NCI-H2081 (cell line): ENCODE data around the gene NRK.
"Not testable (repeated sequence)": the region's sequence is repeated elsewhere in the genome, so short reads cannot be mapped to it uniquely, and the experiment has no call there.

Experiments
- DNase-seq, 2 experiments: peaks; one replicate each; lab custom pipeline; 2025; lab: John Stamatoyannopoulos, UW

Gene NRK, protein sequence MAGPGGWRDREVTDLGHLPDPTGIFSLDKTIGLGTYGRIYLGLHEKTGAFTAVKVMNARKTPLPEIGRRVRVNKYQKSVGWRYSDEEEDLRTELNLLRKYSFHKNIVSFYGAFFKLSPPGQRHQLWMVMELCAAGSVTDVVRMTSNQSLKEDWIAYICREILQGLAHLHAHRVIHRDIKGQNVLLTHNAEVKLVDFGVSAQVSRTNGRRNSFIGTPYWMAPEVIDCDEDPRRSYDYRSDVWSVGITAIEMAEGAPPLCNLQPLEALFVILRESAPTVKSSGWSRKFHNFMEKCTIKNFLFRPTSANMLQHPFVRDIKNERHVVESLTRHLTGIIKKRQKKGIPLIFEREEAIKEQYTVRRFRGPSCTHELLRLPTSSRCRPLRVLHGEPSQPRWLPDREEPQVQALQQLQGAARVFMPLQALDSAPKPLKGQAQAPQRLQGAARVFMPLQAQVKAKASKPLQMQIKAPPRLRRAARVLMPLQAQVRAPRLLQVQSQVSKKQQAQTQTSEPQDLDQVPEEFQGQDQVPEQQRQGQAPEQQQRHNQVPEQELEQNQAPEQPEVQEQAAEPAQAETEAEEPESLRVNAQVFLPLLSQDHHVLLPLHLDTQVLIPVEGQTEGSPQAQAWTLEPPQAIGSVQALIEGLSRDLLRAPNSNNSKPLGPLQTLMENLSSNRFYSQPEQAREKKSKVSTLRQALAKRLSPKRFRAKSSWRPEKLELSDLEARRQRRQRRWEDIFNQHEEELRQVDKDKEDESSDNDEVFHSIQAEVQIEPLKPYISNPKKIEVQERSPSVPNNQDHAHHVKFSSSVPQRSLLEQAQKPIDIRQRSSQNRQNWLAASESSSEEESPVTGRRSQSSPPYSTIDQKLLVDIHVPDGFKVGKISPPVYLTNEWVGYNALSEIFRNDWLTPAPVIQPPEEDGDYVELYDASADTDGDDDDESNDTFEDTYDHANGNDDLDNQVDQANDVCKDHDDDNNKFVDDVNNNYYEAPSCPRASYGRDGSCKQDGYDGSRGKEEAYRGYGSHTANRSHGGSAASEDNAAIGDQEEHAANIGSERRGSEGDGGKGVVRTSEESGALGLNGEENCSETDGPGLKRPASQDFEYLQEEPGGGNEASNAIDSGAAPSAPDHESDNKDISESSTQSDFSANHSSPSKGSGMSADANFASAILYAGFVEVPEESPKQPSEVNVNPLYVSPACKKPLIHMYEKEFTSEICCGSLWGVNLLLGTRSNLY (N-terminal part only)

DNA sequence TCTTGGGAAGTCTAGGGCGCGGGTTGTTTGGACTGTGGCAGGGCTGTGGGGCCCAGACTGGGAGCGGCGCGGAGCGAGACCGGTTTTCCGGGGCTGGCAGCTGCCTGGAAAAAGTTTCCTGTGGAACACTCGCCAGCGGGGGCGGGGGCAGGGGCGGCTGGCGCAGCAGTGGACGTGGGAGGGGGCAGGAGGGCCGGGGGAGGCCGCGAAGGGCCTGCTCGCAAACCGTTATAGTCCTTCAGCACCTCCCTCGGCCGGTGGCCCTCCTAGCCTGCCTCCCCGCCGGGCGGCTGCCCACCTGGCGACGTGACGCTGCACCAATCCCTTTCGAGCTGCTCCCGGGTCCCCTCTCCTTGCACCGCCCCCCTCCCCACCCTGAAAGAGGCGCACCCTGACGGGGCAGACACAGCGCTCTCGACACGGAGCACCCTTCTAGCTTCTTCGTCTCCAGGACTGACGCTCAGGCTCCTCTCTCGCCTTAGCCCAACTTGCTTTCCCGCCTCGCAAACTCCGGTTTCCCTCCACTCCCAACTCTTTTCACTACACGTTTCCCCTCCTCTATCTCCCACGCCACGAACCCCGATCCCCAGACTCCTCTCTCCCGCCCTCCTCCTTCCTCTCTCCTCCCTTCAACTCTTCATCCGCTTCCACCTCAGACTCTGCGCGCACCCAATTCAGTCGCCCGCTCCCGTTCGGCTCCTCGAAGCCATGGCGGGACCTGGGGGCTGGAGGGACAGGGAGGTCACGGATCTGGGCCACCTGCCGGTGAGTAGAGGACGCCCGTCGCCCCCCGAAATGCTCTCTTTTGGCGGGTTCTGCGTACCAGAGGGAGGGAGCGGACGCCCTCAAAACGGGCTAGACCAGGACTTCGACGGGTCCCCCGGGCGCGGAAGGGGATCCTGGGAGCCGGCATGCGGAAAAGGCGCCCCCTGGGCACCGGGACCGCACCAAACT is at the start of gene NRK:
NRK (plus strand) TSS at position 402 of the 954 bp plus-strand sequence; CDS start at position 709, 307 bp downstream.
- no peak for DNase-seq

DNA sequence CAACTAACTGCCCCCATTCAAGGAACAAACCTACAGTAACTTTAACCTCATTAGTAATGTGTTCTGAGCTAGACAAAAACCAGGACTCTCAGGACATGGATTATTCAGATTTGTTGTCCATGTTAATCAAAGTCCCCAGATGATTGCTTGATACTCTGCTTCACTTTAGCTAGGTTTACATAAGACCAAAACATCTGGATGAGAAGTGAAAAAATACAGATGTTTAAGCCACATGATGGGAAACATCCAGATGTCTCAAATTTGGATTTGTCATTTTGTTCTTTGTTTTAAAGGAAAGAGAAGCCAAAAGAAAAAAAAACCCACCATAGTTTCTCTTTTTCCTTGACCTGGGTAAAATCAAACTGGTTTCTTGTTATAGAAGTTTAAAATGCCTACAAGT is 48.5 kb upstream of the NRK start:
- no peak for DNase-seq

DNA sequence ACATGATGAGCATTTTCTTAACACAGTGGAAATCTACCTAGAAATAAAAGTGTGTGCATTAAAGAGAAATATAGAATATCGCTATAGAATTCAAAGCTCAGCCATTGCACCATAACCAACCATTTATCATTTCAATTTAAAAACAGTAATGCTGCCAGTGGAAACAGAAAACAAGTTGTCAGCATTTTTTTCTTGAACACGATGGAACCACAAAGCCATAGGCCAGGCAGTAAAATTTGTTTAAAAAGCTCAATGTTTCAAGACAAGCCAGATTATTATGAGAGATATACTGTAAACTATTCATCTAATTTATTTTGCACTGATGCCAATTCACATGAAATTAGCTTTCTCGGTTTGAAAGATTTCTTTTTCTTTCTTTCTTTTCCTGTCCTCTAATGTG is 46.7 kb upstream of the NRK start:
- no peak for DNase-seq

DNA sequence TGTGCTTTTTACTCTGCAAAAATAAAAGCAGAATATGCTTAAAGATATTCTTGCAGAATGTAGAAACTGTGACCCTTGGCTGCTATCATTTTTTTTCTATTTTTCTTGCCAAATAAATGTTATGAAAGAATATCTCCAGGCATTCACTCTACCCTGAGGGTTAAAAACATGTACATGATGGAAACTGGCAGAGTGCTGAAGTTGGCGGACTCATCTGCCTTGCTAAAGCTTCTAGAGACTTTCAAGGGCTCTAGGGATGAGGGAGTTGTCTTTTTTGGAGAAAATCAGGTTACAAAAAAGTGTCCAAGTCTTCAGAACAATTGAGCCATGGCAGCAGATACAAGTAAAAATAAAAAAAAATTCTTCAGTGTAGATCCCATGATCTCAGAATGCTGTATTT is 40.5 kb upstream of the NRK start:
- no peak for DNase-seq

DNA sequence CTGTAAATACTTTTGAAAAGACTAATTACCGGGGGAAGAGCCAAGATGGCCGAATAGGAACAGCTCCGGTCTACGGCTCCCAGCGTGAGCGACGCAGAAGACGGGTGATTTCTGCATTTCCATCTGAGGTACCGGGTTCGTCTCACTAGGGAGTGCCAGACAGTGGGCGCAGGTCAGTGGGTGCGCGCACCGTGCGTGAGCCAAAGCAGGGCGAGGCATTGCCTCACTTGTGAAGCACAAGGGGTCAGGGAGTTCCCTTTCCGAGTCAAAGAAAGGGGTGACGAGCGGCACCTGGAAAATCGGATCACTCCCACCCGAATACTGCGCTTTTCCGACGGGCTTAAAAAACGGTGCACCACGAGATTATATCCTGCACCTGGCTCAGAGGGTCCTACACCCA is 25.5 kb upstream of the NRK start:
- DNase-seq: not testable (repeated sequence)

DNA sequence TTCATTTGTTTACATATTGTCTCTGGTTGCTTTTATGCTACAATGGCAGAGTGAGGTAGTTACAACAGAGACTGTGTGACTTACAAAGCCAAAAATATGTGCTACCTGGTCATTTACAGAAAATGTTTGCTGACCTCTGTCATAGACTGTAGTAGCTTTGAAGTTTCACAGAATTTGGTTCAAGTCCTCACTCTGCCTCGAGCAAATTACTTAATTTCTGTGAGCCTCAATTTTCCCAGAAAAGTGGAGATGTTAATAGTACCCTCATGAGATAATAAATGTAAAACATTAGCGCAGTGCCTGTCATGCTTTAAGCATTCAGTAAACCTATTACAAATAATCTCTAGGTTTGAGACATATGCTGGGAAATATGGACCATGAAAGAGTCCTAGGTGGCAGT is 18.4 kb upstream of the NRK start:
- no peak for DNase-seq

DNA sequence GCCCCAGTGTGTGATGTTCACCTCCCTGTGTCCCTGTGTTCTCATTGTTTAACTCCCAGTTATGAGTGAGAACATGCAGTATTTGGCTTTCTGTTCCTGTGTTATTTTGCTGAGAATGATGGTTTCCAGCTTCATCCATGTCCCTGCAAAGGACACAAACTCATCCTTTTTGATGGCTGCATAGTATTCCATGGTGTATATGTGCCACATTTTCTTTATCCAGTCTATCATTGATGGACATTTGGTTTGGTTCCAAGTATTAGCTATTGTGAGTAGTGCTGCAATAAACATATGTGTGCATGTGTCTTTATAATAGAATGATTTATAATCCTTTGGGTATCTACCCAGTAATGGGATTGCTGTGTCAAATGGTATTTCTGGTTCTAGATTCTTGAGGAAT is 16.7 kb upstream of the NRK start:
- DNase-seq: not testable (repeated sequence)

DNA sequence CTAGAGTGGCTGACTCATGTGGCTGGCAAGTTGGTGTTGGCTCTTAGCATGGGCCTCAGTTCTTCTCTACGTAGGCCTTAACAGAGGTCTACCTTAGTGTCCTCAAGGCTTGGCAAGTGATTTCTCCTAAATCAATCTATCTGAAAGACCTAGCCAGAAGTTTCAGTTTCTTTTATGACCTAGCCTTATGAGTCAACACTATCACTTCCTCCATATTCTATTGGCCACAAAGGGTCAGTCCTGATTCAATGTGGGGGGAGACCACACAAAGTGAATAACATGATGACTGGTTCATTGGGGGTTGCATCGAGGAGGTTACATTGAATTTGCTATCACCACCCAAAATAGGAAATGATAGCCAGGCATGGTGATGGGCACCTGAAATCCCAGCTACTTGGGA is 5.8 kb upstream of the NRK start:
- DNase-seq: no peak

DNA sequence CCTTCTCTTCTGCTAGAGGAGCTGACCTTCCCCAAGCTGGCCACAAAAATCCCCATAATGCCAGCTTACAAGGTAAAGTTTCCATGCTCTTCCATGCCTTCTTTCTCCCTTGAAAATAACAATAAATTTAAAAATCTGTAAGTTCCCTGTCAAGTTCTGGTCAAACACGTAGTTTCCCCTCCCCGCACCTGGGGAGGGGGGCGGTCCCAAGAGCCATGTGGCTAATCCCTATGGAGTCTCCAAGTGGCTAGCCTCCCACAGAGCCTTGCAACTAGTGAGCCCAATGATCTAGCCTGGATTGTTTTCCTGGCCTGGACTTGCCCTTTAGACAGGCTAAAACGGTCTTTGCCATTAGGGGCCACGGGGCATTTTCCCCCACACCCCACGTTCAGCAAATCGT is 2.1 kb upstream of the NRK start:
- DNase-seq: no peak

DNA sequence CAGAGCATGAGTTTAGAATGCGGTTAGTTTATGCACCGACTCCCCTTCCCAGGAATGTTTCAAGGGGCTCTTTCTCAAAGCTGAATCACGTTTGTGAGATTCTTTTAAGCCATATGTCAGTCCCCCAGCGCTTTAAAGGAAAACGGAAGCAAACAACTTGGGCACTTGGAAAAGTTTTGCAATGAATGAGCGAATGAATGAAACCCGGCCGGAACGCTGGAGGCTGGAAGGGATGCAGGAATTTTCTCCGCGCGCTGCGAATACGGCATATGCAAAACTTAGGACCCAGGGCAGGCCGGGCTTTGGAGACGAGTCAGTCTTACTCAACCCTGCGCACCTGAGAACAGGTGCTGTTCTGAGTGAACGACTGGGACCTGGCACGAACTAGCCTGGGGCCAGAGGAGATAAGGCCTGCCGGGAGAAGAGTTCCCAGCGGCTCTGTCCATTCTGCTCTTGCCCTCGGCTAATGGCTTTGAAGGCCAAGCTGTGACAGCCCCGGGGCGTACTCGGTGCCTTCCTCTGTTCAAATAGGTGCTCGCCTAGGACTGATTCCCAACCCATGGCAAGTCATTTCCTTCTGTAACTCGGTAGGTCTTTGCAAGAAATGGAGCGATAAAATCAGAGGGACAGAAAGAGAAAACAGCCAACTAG is 743 bp upstream of the NRK start:
- DNase-seq: no peak

DNA sequence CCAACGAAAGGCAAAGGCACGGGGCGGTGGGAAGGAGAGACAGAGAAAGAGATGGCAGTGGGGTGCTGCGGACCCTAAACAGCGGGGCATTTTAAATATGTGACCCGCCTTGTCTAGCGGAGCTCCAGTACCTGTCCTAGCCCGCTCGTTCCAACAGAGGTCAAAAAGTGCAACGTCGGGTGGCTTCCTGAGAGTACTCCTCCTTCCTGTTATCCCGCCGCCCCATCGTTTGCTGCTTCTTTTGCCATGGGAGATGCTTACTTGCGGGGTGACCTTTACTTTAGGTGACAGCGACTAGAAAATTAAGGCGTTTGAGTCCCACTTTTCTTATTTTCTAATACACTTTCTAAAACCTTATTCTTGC is 735 bp downstream of the NRK start:
- no peak for DNase-seq

DNA sequence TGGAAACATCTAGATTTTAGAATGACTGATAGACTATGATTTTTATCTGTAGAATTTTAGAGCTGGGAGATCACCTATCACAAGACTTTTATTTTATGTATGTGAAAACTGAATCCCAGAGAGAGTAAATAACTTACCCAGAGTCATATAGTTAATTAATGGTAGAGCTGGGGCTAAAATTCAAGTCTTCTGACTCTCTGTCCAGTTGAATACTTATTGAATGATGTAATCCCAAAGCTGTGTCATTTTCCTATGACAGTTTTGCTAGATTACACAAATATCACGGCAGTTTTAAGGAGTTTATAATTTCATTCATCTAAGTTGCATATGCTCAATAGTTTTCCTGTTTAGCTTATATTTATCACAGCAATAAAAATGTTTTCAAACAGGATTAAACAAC is 6.7 kb downstream of the NRK start:
- no peak for DNase-seq

DNA sequence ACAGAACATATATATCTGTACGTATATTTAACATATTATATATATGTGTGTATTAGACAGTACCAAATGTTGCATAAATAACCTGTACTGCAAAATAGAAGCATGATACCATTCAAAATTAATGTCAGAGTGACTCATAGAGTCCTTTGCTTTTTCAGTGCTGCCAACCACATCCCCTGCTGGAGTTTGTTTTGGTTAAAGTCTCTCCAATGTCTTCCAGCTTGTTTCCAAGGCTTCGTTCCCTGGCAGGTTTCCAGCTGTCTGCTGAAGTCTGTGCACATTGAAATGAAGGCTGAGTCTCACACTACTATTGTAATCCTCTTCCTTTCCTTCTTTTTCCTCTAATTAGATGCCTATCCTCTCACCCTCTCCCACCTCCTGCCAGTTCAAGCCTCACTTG is 14.9 kb downstream of the NRK start:
- DNase-seq: no peak

DNA sequence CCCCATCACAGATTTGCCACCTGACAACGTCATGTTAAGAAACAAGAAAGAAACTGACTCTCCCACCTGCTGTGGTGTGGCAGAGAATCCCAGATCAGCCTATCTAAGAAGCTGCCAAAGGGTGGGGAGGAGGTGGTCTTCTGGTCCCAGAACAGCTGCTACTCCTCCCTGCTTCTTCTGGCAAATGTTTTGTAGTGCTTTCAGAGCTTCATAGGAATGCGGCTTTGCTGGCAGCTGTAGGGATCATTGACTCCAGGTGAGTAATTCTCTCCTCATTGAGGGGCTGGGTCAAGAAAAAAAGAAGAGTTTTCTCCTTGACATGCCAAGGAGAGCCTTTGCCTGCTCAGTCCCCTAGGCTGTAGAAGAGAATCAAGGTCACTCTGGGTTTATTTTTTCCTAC is 23.3 kb downstream of the NRK start:
- no peak for DNase-seq

DNA sequence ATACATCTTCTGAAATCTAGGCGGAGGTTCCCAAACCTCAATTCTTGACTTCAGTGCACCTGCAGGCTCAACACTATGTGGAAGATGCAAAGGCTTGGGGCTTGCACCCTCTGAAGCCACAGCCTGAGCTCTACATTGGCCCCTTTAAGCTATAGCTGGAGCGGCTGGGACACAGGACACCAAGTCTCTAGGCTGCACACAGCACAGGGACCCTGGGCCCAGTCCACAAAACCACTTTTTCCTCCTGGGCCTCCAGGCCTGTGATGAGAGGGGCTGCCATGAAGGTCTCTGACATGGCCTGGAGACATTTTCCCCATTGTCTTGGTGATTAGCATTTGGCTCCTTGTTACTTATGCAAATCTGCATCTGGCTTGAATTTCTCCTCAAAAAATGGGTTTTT is 27.8 kb downstream of the NRK start:
- DNase-seq: not testable (repeated sequence)

DNA sequence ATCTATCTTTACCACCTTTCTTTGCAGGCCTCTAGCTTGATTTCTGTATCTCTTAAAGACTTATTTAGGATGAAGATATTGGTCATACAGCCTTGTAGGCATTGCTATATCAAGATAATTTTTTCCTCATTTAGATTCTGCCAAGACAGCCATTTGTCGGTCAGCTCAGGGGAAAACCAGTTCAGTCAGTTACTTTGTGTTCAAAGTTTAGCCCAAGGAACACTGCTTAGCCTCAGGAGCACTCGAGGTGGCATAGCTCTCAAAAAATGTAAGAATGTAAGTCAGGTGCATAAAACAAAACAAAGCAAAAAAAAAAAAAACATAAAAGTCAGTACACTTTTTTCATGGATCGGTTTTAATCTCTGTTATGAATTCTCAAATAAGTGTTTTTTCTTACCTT is 43.4 kb downstream of the NRK start:
- DNase-seq: no peak

DNA sequence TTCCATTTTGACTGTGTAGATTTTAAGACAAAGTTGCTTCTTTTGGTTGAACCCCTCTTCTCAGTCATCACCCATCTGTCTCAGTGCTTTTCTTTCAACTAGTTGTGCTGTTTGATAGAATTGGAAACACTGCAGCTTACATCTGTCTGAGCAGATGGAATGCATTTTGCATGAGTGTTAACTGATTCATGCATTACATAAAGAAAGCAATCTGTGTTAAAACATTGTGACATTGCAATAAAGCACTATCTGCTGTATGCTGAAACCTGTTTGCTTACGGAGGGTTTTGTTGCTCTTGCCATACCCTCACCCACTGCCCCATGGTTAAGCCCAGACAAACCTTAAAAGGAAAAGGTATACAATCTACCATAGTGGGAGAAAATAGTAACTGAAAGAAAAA is 47.4 kb downstream of the NRK start:
- no peak for DNase-seq

DNA sequence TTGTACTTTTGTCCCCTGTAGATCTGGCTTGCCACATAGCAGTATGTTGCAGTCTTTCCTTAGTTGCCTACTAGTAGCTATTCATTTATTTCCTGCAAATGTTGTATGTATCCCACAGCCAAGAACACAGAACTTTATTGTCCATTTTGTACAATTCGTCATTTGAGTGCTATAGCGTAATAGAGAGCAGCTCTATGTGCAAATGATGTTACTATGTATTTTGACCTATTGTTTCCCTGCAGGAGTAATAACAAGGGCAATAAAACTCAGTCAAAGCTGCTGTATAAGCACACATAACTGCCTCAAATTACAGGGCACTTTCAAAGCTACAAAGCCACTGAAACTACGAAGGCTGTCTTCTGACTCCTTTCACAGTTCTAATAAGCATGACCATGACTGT is 48.1 kb downstream of the NRK start:
- peak; percentile 8 to 59 for DNase-seq

DNA sequence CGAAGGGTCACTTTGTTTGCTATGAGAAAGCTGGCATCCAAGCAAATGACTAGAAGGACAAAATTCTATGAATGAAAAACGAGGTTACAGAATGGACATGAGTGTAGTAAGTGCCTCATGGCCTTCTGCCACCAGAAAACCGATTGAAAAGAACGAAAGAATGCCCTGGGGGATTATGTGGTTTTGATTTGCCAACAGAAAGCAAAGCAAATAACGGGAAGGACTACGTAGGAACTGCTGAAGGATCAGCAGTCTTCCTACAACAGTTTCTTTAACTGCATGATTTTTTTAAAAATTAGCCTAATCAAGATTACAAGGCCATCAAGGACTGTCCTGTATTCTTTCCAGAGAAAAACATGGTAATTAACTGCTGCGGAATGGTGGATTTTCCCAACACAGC is 50.6 kb downstream of the NRK start:
- DNase-seq: peak in 1 of 2 experiments; percentile 19

DNA sequence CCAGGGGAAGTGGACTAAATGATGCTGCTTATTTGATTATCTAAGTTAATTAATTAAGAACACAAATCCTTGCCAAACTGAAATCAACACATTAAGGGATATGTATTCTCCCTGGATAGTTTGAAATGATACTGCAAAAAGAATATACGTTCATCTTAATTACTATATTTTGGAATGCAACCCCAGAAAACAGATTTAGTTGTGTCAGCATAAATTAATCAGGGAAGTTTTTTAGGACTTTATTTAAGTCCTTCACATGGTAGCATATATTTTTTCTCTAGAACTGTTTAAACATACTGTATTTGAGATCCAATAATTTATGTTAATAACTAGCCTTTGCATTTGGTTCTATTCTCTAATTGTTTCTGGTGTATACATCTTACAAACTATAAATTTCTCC is 52.5 kb downstream of the NRK start:
- DNase-seq: no peak

DNA sequence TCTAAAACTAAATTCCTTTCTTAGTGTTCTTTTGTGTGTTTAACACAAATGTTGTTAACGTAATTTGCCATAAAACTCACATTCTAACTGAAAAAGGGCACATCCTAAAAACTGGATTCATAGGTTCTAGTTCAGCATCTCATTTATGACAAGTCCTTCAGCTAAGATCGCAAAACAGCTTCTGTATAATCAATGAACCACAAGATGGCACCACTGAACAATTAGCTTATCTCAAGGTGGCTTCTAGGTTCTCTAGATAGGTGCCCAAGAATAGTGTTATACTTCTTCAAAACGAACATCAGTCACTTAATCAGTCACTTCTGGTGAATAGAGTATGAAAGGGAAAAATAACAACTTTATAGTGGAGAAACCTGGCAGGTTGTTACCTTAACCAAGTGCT is 54.3 kb downstream of the NRK start:
- DNase-seq: peak in 1 of 2 experiments; percentile 43
